Activated T-cell treated with anti-CD3 and anti-CD28 coated beads for 24 hours (primary cell): ENCODE results near the gene AKAP7.
"Not testable (repeated sequence)": the region's sequence is repeated elsewhere in the genome, so short reads cannot be mapped to it uniquely, and the experiment has no call there.

ENCODE experiments used
- DNase-seq: peaks from one replicate; pipeline ENCODE4 v3.0.0-alpha.2; 2020; ENCODE audit warnings: low read depth

Gene AKAP7

GRCh38 chr6:131295081-131295480 is 159.8 kb downstream of the AKAP7 start:
- DNase-seq: no peak

DNA sequence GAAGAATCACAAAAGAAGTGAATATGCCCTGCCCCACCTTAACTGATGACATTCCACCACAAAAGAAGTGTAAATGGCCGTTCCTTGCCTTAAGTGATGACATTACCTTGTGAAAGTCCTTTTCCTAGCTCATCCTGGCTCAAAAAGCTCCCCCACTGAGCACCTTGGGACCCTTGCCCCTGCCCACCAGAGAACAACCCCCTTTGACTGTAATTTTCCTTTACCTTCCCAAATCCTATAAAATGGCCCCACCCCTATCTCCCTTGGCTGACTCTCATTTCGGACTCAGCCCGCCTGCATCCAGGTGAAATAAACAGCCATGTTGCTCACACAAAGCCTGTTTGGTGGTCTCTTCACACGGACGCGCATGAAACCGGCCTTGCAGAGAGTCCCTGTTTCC is 165.6 kb downstream of the AKAP7 start:
- DNase-seq: not testable (repeated sequence)

GRCh38 chr6:131303338-131303930 is 168.2 kb downstream of the AKAP7 start:
- no peak for DNase-seq

DNA sequence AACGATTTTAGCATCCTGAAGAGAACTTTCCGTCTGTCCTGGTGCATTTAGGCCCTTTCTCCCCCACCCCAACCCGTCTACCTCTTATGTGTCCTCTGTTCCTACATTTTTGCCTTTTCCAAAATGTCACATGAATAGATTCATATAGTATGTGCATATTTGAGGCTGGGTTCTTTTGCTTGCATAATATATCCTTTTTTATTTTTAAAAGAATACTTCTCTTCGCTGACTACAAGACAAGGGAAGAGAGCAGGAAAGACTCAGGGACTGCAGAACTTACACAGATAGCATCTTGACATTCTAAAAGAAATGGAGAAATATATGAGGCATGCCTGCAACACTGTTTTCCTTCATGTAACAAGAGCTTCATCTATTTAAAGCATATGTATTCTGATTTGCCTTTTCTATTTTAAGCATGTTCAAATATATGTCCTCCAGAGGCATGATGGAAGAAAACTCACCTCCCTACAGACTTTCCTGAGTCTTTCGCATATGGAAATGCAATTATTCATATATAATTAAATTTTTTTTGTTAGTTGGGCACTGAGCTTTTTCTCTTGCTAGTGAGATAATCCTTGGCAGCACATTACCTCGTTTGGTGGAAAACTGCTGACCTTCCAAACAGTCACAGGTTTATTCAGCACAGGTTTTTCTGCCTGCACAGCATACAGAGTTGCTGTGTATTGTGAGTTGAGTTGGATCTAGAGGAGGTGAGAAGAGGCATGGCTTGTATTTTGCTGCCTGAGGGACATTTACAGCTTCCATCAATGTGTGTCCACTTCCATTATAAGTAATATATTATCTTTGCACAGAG is 170.0 kb downstream of the AKAP7 start:
- no peak for DNase-seq

- no peak for DNase-seq
These were observed 174.2 kb downstream of the AKAP7 start for GRCh38 chr6:131309437-131309836.

DNA sequence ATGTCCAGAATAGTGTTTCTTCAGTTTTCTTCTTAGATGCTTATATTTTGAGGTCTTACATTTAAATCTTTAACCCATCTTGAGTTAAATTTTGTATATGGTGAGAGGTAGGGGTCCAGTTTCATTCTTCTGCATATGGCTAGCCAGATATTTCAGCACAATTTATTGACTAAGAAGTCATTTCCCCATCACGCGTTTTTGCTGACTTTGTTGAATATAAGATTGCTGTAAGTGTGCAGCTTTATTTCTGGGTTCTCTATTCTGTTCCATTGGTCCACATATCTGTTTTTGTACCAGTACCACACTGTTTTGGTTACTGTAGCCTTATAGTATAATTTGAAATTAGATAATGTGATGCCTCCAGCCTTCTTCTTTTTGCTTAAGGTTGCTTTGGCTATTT is 179.6 kb downstream of the AKAP7 start:
- no peak for DNase-seq

GRCh38 chr6:131316654-131317053 is 181.4 kb downstream of the AKAP7 start:
- DNase-seq: no peak

DNA sequence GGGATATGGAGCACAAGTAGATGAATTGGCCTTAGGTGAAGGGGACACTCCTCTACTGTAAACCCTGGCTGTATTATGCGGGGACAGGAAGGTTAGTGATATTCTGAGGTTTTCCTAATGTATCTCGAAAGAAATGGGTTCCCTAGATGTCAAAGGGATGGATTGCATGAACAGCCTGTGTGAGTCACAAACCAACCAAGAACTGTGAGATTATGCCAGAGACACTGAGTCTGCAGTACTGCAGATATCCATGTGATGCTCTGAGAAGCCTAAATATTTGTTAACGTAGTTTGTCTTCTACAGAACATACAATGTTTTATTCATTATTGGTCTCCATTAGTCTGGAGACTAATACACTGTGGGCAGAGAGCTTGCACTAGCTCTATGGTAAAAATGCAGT is 182.2 kb downstream of the AKAP7 start:
- no peak for DNase-seq

DNA sequence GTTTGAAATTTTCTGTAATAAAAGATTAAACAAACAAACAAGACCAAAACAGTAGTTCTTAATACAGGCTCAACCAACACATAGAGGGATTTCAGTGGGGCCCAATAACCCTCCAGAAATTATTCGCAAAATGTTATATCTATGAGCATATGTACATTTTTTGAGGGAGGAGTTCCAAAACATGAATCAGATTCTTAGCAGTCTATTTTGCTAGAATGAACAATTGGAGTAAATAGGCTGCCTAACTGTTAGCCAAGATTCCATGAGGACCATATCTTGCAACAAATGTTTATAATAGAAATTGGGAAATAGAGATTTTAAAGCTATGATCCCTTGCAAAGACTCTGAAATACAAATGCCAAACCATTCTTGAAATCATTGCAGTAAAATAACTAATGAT is 186.3 kb downstream of the AKAP7 start:
- no peak for DNase-seq

GRCh38 chr6:131322125-131322524 is 186.9 kb downstream of the AKAP7 start:
- no peak for DNase-seq

- not testable (repeated sequence) for DNase-seq
These were observed 190.4 kb downstream of the AKAP7 start for GRCh38 chr6:131325669-131326068.

- DNase-seq: not testable (repeated sequence)
These were observed 193.5 kb downstream of the AKAP7 start for GRCh38 chr6:131328727-131329126.

GRCh38 chr6:131331151-131331550 is 195.9 kb downstream of the AKAP7 start:
- no peak for DNase-seq

GRCh38 chr6:131331873-131332781 is 196.9 kb downstream of the AKAP7 start:
- no peak for DNase-seq
